ENCODE measurements around the gene RNF10.
A peak's percentile ranks its signal among the peaks of the same experiment; 100 is the strongest.

Gene RNF10

GRCh38 chr12:120495186-120495730, 38.9 kb upstream of the RNF10 start:
- TF ChIP-seq CTCF (IDR thresholded peaks at IDR 0.05; ENCODE audit: low read depth, low read length): no peak
- H3K4me3 ChIP-seq (ENCODE audit: low read depth, low read length): peak overlapping the region; percentile 91

- TF ChIP-seq CTCF (IDR thresholded peaks at IDR 0.05; ENCODE audit: low read depth, low read length): no peak
- H3K4me3 ChIP-seq (ENCODE audit: low read depth, low read length): peak within 1 kb of the TSS; percentile 91
Observed at GRCh38 chr12:120495731-120496412, 38.3 kb upstream of the RNF10 start, which contains the start of gene DYNLL1. TSS of gene DYNLL1 (plus strand) at chr12:120496113. CDS start at chr12:120496422, 309 bp downstream.

GRCh38 chr12:120496413-120497340, 37.5 kb upstream of the RNF10 start:
- no peak for TF ChIP-seq CTCF (IDR thresholded peaks at IDR 0.05; ENCODE audit: low read depth, low read length)
- H3K4me3 ChIP-seq (ENCODE audit: low read depth, low read length): peak overlapping the region; percentile 91

- no peak for TF ChIP-seq CTCF (IDR thresholded peaks at IDR 0.05; ENCODE audit: low read depth, low read length)
- H3K4me3 ChIP-seq (ENCODE audit: low read depth, low read length): peak overlapping the region; percentile 91
Observed at GRCh38 chr12:120497524-120498150, 36.5 kb upstream of the RNF10 start.

GRCh38 chr12:120498870-120499515, 35.2 kb upstream of the RNF10 start:
- H3K4me3 ChIP-seq (ENCODE audit: low read depth, low read length): no peak overlapping the region
- TF ChIP-seq CTCF (IDR thresholded peaks at IDR 0.05; ENCODE audit: low read depth, low read length): no peak

GRCh38 chr12:120500581-120500980, 33.6 kb upstream of the RNF10 start:
- no peak overlapping the region for H3K4me3 ChIP-seq (ENCODE audit: low read depth, low read length)
- TF ChIP-seq CTCF (IDR thresholded peaks at IDR 0.05; ENCODE audit: low read depth, low read length): no peak
